Nephron (organoid): Measurements from ENCODE around the gene TPRG1L.

Experiments
- H3K27ac Mint-ChIP-seq, 3 experiments: 2 replicates each; pipeline ENCODE4 v1.8.0; 2020; ENCODE audit warnings: mixed read lengths in 3 of 3, mild to moderate bottlenecking in 2 of 3, moderate library complexity in 1 of 3
- H3K27me3 Mint-ChIP-seq: 2 replicates; pipeline ENCODE4 v1.8.0; 2021; ENCODE audit warnings: low read depth, mild to moderate bottlenecking, moderate library complexity, mixed read lengths
- H3K36me3 Mint-ChIP-seq: 2 replicates; pipeline ENCODE4 v1.8.0; 2020; ENCODE audit warnings: low read depth, mixed read lengths
- H3K4me1 Mint-ChIP-seq: 2 replicates; pipeline ENCODE4 v1.8.0; 2020; ENCODE audit warnings: mixed read lengths
- H3K4me3 Mint-ChIP-seq, 3 experiments: 2 replicates each; pipeline ENCODE4 v1.8.0; 2020; ENCODE audit warnings: mild to moderate bottlenecking in 3 of 3, mixed read lengths in 3 of 3, moderate library complexity in 2 of 3
- H3K9me3 Mint-ChIP-seq: 2 replicates; pipeline ENCODE4 v1.8.0; 2020; ENCODE audit warnings: mixed read lengths
- TF ChIP-seq, protein P1 (sequence below), 3 experiments: fragments of 200-600 bp; sonication (generic); IDR thresholded peaks; one replicate each; pipeline ENCODE4 v1.5.0; 2021; ENCODE audit warnings: antibody characterized with exemption in 3 of 3; ENCODE audit not compliant: unreplicated experiment in 3 of 3

The TPRG1L gene

DNA sequence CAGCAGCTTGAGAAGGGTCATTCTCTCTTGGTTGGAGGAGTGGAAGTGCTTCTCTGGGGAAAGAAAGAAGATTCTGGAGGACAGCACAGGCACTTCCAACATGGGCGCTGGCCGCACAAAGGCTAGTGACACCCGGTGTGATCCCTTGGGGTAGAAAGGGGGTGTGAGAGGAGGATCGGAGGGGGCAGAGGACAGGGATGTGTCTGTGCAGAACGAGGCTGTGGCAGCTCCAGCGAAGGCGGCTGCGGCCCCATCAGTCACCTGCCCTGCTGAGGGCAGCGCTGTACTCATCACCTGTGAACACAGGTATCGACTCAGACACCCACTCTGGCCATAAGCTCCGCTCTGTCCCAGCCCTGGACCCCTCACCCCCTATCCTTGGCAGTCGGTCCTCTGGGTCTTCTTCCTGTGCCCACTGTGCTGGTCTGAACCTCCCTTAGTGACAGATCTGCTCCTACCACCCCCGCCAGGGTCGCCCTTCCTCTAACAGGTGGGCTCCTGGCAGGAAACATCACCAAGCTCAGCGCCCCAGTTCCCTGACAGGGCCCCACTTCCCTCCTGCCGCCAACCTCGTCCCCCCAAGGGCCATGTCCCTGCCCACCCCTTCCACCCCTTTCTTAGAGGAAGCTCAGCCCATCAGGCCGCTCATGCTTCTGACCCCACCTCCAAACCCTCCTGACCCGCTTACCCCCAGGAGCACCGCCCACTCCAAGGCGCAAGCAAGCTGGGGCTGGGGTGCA lies 47.6 kb downstream of the TPRG1L start:
- Mint-ChIP-seq H3K9me3 (no peaks in the 10 kb centered on the region), H3K36me3 (no peaks in the 10 kb centered on the region), H3K4me3 (no peak overlapping the region), H3K27ac (no peak overlapping the region), H3K27me3 (peaks cover 54% of the 10 kb centered on the region), H3K4me1 (peaks cover 15% of the 10 kb centered on the region)
- TF ChIP-seq, protein P1, sequence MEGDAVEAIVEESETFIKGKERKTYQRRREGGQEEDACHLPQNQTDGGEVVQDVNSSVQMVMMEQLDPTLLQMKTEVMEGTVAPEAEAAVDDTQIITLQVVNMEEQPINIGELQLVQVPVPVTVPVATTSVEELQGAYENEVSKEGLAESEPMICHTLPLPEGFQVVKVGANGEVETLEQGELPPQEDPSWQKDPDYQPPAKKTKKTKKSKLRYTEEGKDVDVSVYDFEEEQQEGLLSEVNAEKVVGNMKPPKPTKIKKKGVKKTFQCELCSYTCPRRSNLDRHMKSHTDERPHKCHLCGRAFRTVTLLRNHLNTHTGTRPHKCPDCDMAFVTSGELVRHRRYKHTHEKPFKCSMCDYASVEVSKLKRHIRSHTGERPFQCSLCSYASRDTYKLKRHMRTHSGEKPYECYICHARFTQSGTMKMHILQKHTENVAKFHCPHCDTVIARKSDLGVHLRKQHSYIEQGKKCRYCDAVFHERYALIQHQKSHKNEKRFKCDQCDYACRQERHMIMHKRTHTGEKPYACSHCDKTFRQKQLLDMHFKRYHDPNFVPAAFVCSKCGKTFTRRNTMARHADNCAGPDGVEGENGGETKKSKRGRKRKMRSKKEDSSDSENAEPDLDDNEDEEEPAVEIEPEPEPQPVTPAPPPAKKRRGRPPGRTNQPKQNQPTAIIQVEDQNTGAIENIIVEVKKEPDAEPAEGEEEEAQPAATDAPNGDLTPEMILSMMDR (IDR thresholded peaks at IDR 0.05; ENCODE audit: unreplicated experiment in 3 of 3): no peak

DNA sequence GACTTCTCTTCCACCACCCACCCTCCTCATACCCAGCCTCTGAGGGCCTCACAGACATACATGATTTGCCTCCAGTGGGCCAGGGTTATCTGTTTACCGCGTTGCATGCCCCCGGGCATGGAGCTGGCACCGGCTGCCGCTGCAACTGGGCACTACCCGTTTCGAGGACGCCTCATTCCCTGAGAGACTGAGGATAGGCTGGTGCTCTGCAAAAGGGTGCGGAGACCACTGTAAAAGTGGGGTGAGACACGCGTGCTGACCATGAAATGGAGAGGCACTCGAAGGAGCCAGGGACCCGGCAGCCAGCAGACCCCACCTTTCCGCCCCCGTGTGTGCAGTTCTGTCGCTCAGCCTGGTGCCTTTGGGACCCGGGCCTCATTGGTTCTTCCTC lies 48.2 kb downstream of the TPRG1L start:
- TF ChIP-seq, protein P1 (IDR thresholded peaks at IDR 0.05; ENCODE audit: unreplicated experiment in 3 of 3): no peak
- Mint-ChIP-seq H3K9me3 (no peaks in the 10 kb centered on the region), H3K27me3 (peaks cover 58% of the 10 kb centered on the region), H3K4me3 (no peak overlapping the region), H3K4me1 (peaks cover 14% of the 10 kb centered on the region), H3K27ac (no peak overlapping the region), H3K36me3 (no peaks in the 10 kb centered on the region)

DNA sequence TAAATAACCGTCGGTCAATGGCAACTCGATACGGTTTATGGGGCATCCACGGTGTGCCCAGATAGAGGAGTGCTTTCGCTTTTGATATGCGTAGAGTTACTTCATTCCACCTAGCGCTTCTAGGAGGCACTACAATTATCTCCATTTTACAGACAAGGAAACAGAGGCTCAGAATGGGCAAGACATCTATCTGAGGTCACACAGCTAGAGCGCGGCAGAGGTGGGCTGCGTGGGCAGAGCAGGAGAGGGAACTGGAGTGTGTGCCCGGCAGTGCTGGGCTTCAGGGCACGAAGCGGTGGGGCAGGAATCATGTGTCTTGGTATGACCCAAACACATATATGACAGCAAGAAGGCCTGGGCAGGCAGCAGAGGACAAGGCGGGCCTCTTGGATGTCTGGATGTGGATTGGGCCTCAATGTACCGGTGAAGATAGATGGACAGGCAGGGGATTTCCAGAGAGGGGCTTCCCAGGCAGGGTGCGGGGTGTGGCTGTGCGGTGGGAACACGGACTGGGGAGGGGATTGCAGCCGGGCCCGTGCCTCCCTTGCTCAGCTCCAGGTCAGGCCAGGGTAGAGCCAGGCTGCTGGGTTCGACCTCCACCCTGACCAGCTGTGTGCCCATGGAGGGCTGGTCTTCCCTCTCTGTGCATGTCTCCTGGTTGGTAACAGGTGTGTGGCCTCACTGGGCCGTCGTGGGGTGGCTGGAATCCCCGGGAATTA lies 48.7 kb downstream of the TPRG1L start:
- Mint-ChIP-seq H3K27ac (peak overlapping the region in 1 of 3 experiments; percentile 12), H3K9me3 (no peaks in the 10 kb centered on the region), H3K4me1 (peaks cover 8% of the 10 kb centered on the region), H3K27me3 (peaks cover 57% of the 10 kb centered on the region), H3K4me3 (no peak overlapping the region), H3K36me3 (no peaks in the 10 kb centered on the region)
- TF ChIP-seq, protein P1 (IDR thresholded peaks at IDR 0.05; ENCODE audit: unreplicated experiment in 3 of 3): no peak

DNA sequence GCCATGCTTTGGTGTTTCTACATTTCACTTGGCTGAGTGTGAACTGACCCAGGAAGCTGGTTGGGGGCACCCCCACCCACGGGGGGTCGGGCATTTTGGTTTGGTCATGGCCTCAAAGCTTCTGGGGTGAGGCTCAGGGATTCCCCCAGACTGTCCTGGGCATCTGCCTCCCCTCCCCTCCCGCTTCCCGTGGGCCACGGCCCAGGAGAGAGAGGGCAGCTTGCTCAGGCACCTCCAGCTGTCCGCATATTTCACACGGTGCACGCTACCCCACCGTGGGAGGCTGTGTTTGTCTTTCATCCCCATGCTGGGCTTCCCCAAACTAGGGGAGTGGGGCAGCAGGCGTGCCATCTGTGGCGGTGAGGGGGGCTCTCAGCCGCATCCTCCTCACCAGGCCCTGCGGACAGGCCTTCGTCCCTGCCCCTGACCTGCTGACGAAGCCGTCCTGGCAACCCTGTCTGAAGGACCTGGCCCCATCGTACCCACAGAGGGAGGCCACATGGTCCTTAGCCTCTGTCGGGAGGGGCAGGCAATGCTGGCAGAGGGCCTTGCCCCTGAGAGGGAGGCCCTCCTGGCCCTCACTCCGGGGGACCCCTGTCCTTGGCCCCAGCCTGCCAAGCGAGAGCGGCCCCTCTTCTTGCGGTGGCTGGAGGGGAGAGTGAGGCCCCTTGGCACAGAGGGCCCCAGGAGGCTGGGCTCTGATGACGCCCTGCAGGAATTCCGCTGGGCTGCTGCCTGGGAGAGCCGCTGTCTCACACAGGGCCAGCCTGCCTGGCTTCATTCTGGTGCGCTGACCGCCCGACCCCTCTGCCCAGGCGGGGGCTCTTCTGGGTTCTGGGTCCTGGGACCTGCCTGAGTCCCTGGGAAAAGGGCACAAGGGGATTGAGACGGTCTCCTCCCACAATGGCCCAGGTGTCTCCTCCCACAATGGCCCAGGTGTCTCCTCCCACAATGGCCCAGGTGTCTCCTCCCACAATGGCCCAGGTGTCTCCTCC lies 49.6 kb downstream of the TPRG1L start:
- no peaks in the 10 kb centered on the region for H3K9me3 Mint-ChIP-seq
- H3K4me1 Mint-ChIP-seq: peaks cover 7% of the 10 kb centered on the region
- peaks cover 60% of the 10 kb centered on the region for H3K27me3 Mint-ChIP-seq
- no peaks in the 10 kb centered on the region for H3K36me3 Mint-ChIP-seq
- TF ChIP-seq, protein P1 (IDR thresholded peaks at IDR 0.05; ENCODE audit: unreplicated experiment in 3 of 3): no peak
- H3K27ac Mint-ChIP-seq: no peak overlapping the region
- H3K4me3 Mint-ChIP-seq: no peak overlapping the region

DNA sequence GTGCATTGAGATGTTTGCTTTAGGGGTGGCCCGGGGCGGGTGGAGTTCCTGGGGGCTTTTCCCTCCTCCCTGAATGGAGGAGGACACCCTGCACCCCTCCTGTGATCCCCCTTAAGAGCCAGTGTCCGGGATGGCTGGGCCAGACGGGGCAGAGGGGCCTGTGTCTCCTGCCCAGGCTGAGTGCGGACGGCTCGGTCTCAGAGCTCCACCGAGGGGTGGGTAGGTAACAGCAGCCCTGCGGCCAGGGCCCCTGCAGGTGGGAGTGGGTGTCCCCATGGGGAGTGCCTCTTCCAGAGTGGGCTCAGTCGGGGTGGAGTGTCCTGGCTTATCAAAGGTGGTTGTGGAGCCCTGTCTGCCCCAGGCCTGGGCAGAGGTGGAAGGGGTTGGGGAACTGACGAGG lies 50.6 kb downstream of the TPRG1L start:
- H3K27ac Mint-ChIP-seq: no peak overlapping the region
- no peaks in the 10 kb centered on the region for H3K9me3 Mint-ChIP-seq
- H3K27me3 Mint-ChIP-seq: peaks cover 61% of the 10 kb centered on the region

More for the DNA sequence above, 50.6 kb downstream of the TPRG1L start:
- Mint-ChIP-seq H3K4me3 (no peak overlapping the region), H3K36me3 (no peaks in the 10 kb centered on the region), H3K4me1 (peaks cover 7% of the 10 kb centered on the region)
- TF ChIP-seq, protein P1 (IDR thresholded peaks at IDR 0.05; ENCODE audit: unreplicated experiment in 3 of 3): no peak
